ENCODE data around the gene CCM2L.
"Not testable (repeated sequence)": the region's sequence is repeated elsewhere in the genome, so short reads cannot be mapped to it uniquely, and the experiment has no call there.

CCM2L gene

DNA sequence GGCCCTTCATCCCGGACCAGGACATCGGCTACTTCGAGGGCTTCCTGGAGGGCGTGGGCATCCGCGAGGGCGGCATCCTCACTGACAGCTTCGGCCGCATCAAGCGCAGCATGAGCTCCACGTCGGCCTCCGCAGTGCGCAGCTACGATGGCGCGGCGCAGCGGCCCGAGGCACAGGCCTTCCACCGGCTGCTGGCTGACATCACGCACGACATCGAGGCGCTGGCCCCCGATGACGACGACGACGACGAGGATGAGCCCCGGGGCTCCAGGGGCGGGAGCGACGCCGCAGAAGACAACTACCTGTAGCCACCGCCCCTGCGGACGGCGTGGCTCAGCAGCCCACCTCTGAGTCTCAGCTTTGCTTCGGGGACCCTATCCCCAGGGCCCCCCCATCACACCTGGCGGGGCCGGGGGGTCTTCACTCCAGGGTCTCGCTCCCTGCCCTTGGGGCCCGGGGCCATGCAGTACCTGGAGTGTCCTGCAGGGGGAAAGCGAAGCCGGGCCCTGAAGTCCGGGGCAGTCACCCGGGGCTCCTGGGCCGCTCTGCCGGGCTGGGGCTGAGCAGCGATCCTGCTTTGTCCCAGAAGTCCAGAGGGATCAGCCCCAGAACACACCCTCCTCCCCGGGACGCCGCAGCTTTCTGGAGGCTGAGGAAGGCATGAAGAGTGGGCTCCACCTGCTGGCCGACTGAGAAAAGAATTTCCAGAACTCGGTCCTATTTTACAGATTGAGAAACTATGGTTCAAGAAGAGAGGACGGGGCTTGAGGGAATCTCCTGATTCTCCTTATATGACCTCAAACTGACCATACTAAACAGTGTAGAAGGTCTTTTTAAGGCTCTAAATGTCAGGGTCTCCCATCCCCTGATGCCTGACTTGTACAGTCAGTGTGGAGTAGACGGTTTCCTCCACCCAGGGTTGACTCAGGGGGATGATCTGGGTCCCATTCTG lies 21.0 kb downstream of the CCM2L start:
- DNase-seq = peak; percentile 72

DNA sequence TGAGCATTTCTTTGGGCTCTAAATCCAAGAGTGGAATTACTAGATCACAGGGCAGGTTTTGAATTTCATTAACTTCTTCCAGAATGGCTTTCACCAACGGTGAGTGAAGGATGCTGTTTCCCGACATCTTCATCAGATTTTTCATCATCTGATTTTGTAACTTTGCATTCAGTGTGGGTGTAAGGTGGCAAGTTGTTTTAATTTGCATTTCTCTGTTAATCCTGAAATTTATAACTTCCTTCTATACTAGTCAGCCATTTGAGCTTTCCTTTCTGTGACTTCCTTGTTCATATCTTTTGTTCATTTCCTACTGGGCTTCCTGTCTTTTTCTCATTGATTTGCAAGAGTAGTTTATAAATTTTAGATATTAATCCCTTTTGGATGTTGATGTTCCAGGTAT lies 23.1 kb downstream of the CCM2L start:
- DNase-seq = no peak

DNA sequence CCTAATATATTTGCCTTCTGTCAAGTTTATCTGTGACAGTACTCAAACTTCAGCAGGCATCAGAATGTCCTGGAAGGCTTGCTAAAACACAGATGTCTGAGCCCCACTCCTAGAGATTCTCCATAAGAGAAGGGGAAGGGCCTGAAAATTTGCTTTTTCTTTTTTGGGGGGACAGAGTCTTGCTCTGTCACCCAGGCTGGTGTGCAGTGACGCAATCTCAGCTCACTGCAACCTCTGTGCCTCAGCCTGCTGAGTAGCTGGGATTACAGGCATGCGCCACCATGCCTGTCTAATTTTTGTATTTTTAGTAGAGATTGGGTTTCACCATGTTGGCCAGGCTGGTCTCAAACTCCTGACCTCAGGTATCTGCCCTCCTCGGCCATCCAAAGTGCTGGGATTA lies 23.5 kb downstream of the CCM2L start:
- DNase-seq = not testable (repeated sequence)

DNA sequence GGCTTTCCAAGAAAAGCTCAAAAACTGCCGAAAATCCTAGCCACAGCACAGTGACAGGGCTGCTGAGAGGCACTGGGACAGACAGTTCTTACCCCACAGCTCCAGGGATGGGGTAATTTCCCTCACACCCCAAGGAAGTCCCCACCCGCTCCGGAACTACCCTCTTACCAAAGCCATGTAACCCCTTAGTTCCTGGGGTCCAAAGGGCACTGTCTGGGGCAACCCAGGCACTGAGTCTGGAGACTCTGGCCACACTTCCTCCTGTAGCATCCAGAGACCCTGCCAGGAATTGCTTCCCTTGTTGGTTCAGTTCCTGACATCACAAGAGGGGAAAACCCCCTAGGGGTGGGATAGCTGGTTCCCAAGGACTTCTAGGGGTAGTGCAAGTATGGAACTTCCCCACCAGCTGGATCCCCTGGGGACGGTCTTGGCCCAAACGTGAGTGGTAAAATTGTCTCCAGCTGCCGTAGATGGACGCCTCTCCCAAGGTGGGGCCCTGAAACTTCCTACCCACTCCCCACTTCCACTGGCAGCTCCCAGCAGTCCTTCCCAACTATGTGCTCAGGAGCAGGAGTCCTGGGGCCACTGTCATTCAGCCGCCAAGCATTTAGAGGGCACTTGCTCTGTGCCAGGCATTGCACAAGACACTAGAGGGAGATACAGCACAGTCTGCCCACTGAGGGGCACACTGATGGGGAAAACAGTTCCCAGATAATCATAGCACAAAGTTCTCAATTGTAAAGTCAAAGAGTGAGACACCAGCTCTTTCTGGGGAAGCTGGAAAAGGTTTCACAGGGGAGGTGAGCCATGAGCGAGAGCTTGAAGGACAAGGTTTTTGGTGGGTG lies 24.6 kb downstream of the CCM2L start:
- DNase-seq = no peak

DNA sequence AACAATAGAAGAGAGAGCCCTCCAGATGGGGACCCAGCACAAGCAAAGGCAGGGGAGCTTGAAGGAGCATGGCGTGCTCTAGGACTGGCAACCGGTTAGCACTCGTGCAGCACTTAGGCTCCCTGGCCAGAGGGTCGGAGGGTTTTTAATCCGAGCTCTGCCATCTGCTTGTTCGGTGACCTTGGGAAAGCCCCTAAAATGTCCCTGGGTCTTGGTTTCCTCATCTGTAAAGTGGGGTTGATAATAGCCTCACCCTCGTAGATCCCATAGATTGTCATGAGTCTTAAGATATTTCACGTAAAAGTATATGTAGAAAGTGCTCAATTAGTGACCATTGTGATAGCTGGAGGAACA lies 25.2 kb downstream of the CCM2L start:
- DNase-seq = no peak

DNA sequence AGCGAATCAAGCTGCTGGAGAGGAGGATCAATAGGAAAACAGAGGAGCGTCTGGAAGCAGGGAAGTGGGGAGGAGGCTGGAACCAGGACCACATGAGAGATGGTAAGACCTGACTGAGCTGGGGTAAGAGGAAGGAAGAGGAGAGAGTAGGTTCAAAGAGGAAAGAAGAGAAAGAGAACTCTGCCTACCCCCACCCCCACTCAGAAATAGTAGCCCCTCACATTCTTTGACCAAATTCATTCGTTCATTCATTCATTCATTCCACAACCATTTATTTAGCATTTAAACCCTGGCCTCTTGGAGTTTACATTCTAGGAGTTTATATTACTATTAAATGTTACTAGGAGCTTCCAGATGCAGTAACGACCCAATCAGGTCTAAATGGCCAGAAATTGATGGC lies 26.0 kb downstream of the CCM2L start:
- no peak for DNase-seq

DNA sequence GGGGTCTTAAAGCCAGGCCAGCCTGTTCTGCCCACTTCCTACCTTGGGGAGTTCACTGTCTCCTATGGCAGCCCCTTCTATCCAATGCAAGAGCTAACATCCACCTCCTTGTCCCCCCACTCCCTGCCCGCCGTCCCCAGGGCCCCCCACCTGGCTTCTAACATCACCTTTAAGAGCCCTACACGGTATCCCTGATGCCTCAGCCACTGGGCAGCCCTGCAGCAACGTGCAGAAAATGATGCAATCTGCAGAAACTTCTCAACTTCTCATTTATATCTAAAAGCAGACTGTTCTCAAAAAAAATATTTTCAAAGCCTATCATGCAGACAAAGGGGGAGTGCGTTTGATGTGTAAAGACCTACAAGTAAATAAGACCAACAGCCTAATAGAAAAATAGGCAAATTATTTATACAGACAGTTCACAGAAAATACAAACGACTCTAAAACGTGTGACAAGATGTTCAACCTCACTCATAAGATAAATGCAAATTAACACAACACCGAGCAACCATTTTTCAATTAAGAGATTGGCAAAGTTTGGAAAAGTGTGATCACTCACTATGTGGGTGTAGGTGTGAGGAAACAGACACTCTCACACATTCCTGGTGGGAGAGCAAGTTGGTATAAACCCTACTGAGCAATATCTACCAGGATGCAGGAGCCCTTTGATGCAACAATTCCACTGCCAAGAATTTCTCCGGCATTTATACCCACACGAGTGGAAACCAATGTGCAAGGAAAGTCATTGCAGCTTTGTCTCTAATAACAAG lies 26.7 kb downstream of the CCM2L start:
- DNase-seq = no peak

DNA sequence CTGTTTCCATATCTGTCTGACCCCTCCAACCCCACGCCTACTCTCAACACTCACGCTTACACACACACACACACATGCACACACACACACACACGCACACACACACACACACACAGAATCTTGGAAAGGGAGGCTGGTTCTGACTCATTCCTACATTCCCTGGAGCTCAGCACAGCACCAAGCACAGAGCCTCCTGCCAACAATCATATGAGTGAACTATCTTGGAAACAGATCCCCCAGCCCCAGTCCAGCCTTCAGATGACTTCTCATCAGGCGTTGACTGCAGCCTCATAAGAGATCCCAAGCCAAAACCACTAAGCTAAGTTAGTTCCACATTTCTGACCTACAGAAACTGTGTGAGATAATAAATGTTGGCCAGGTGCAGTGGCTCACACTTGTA lies 27.7 kb downstream of the CCM2L start:
- no peak for DNase-seq

DNA sequence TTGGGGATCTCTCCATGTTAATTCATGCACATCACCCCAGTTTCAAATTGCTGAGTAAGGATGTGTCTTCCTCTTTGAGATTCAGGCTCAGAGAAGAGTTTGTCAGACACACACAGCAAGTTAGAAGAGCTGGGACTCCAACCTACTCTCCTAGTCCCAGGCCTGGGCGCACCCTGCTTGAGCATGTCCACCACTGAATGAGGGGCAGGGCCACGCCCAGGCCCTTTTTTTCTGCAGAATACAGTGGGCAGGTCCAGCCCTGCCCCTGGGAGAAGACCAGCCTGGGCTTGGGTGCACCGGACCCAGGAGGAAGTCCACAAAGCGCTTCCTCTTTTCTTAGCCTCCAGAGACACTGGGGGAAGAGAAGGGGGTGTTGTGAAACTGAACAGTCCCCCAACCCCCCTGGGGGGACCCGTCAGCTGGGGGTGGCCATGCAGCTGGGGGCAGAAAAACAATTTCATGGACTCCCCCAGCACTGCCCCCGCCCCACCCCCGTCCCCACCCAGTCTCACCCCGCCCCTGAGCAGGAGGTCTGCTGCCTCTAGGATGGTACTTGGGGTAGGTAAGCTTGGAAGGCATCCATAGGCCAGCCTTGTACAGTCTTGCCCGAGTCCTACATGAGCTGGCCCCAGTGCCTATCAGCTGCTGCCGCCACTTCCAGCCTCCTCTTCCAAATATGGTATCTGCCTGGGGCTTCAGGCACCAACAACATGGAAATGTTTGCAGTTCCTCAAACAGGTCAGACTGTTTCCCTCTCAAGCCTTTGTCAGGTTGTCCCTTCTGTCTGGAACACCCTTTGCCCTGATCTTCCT lies 30.1 kb downstream of the CCM2L start:
- DNase-seq = no peak

DNA sequence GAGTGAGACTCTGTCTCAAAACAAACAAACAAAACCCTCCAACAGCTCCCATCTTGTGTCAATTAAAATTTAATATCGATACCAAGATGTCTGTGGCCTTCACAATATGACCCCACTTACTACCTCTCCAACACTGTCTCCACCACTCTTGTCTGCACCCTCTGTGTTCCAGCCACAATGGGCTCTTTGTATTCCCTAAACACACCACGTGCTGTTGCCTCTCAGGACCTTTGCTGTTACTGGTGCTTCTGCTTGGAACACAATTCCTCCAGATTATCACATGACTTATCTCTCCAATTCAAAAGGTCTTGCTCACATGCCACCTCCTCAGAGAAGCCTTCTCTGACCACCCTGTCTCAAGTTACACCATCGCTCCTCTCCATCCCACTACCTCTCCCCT lies 35.8 kb downstream of the CCM2L start:
- DNase-seq = no peak

DNA sequence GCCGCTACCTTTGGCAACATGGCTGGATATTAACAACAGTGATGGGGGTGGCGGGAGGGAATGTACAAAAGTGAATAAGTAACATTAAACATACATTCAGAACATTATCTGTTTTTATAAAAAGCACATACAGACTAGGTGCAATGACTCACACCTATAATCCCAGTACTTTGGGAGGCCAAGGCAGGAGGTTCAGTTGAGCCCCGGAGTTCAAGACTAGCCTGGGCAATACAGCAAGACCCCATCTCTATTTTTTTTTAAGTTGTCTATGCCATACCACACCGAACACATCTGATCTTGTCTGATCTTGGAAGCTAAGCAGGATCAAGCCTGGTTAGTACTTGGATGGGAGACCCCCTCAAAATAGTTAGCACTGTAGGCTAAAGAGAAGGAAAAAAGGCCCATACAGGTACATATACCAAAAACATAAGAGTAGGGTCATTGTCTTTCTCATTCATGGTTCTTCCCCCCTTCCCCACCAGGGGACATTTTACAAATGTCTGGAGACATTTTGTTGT lies 40.1 kb downstream of the CCM2L start:
- DNase-seq = no peak

DNA sequence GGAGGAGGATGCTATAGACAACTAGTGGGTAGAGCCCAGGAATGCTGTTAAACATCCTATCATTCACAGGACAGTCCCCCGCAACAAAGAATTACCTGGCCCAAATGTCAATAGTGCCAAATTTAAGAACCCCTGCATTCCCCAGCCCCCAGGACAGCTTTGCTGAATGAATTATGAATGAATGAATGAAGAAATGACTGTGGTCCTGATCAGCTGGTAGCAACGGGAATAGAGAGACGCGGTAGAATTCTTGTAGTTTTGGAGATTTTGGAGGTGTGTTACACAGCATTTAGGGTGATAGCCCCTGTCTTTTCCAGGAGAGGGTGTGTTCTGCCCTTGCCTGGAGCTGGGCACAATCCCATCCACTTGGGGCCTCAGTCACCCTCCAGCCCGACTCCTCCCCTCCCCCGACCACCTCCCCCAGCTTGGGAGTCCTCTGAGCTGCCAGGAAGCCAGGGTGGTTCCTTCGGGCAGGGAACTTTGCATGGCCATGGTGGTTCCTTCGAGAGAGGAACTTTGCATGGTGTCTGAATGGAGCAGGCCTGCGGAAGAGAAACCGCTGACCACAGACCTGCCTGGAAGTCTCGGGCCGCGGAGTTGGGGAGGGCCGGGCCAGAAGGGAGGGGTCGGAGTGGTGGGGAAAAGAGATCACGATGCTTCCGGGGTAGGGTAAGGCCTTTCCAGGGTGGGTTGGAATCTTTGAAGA lies 40.8 kb downstream of the CCM2L start:
- DNase-seq = no peak

DNA sequence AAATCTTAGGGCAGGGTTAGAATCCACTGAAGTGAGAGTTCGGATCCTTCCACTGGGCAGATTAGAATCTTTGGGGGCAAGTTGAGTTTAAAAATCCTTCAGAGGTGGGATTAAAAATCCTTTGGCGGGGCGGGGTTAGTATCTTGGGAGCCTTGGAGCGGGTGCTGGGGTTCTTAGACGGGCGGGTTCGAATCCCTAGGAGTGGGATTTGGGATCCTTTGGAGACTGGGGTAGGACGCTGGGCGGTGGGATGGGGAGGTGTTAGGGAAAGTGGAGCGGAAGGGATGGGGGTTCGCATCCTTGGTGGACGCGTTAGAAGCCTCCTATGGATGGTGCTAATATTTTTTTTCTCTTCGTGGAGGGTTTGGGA lies 41.5 kb downstream of the CCM2L start:
- no peak for DNase-seq

DNA sequence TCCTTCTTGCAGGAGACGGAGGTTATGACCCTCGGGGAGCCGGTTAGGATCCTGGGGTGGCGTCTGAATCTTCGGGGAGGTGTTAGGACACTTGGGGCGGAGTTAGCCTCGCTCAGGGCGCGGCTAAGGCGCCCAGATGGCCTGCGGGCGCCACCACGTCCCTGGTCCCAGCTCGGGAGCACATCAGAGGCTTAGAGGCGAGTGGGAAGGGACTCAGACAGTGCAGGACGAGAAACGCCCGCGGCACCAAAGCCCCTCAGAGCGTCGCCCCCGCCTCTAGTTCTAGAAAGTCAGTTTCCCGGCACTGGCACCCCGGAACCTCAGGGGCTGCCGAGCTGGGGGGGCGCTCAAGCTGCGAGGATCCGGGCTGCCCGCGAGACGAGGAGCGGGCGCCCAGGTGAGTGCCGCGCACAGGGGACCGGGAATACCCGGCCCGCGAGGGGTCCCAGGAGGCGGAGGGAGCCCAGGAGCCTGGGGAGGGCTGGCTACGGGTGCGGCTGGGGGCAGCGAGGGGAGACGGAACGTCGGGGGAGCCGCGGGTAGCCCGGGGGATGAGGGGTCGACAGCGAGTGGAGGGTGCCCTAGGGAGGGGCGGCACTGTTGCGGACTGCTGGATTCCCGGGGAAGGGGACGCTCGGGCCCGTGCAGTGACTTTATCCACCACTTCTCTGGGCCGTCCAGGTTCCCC lies 42.0 kb downstream of the CCM2L start, which contains the start of gene HCK:
Gene HCK (plus strand): TSS at position 153 of the 688 bp plus-strand sequence.
- no peak for DNase-seq

DNA sequence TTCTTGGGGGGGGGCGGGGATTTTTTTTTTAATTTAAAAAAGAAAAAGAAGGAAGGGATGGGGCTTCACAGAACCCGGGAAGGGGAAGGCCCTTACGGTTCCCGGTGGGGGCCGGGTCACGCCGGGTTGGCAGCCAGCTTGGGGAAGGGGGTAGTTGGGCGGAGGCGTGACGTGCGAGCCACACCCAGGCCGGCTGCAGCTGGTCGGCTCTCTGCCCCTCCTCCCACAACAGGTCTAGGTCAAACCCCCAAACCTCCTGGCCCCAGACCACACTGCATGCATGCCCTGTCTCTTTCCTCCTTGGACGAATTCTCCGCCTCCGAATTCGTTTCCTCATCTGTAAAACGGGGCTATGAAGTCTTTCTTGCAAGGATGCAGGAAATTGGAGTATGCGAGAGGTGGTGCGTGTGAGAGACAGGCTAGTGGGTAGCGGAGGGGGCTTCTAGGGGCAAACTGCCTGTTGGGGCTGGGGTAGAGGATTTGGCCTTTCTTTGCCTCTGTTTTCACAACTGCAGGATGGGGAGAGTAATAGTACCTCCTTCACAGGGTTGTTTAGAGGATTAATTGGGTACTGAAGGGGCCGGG lies 42.6 kb downstream of the CCM2L start:
- DNase-seq = no peak

DNA sequence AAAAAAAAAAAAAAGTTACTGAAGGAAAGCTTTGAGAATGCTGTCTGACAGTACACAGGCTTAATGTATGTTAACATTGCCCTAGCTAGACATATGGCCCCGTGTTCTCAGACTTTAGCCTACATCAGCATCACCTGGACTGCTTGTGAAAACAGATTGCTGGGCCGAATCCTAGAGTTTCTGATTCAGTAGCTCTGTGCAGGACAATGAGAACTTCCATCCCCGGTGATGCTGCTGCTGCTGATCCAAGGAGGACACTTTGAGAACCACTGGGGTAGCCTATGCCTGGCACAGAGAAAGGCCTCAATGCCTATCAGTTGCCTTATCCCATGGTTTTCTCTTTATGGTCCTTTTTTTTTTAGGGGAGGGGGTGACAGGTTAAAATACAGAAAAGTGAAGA lies 43.4 kb downstream of the CCM2L start:
- no peak for DNase-seq

DNA sequence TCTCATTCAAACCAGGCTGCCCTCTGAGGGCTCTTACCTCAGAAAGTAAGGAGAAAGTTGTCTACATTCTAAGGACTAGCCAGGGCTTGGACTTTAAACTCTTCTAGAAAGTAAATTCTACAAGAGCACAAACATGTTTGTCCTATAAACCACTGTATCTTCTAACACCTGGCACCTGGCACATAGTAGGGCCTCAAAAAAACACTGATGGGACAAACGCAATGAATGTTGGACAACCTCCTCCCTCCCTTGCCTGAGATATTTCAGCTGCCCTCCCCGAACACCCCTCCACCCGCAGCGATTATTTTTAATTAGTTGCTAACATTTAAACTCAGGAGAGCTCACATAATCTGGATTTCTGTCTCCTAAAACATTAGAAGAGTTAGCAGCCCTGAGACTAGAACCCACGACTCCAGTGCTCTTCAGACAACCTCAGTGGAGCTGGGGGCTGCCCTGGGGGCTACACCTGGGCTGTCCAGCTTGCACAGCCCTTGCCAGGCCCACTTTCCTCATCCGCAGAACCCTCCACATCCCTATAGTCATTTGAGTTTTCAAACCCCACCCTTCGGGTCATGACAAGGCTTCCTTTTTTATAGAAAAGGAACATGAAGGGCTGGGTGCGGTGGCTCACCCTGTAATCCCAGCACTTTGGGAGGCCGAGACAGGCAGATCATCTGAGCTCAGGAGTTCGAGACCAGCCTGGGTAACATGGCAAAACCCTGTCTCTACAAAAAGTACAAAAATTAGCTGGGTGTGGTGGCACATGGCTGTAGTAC lies 46.7 kb downstream of the CCM2L start:
- no peak for DNase-seq

DNA sequence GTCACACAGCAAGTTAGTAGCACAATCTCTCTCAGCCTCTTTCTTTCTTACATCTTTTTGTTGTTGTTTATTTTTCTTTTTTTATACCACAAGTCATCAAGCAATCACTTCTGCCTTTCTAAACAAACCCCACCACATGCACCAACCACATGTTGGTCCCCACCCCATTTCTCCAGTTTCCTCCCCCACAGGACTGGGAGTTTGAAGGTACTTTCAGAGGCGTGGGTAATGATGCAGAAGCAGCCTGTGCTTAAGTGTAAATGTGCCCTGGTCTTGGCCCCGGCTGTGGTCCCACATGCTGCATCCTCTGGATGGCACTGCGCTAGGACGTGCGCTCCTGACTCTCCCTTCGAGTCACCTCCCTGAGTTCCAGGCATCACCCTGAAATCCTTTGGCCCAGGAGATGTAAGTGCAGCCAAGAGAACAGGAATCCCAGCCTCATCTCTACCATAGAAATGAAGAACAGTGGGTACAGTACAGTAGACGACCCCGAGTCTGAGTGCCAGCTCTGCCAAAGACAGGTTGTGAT lies 47.5 kb downstream of the CCM2L start:
- no peak for DNase-seq

DNA sequence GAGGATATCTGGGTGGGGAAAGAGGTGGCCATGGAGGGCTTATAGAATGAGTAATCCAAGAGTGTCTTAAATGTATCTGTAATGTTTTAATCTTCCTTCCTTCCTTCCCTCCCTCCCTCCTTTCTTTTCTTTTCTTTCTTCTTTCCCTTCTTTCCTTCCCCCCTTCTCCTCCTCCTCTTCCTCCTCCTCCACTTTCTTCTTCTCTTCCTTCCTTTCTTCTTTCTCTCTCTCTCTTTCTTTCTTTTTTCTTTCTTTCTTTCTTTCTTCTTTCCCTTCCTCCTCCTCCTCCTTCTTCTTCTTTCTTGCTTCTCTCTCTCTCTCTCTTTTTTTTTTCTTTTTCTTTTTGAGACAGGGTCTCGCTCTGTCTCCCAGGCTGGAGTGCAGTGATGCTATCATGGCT lies 49.0 kb downstream of the CCM2L start:
- DNase-seq = no peak

Measured in kidney glomerular epithelial cell (primary cell).